H7 (cell line): ENCODE results near the gene GON7. TPM values are rescaled to one million over a fixed set of nuclear protein-coding genes. Genes with fewer than 3 reads are reported as not detected.

Experiments
- DNase-seq: peaks from one replicate; pipeline ENCODE4 v3.0.0; 2012
- H3K27me3 ChIP-seq: 2 replicates; pipeline ENCODE4 v1.6.0; 2011; ENCODE audit warnings: mild to moderate bottlenecking, low read length; ENCODE audit not compliant: control insufficient read depth, insufficient read depth
- H3K36me3 ChIP-seq: replicated peaks from 2 replicates; pipeline ENCODE4 v1.5.1; 2011; ENCODE audit warnings: low read length; ENCODE audit not compliant: control insufficient read depth, insufficient read depth
- H3K4me3 ChIP-seq: 2 replicates; pipeline ENCODE4 v1.5.1; 2011; ENCODE audit warnings: low read depth, mild to moderate bottlenecking, control low read depth, low read length, moderate library complexity; ENCODE audit not compliant: insufficient read depth
- total RNA-seq: library from RNA; depleted of rRNA; stranded (reverse); fragments of >200 nt; shearing (Covaris generic); gene quantifications from 2 replicates; pipeline ENCODE4 v1.2.3, GENCODE V29; 2014; rRNA removed

The GON7 gene
- total RNA-seq, 1 experiment from 2014 or later: 8.7 TPM

DNA sequence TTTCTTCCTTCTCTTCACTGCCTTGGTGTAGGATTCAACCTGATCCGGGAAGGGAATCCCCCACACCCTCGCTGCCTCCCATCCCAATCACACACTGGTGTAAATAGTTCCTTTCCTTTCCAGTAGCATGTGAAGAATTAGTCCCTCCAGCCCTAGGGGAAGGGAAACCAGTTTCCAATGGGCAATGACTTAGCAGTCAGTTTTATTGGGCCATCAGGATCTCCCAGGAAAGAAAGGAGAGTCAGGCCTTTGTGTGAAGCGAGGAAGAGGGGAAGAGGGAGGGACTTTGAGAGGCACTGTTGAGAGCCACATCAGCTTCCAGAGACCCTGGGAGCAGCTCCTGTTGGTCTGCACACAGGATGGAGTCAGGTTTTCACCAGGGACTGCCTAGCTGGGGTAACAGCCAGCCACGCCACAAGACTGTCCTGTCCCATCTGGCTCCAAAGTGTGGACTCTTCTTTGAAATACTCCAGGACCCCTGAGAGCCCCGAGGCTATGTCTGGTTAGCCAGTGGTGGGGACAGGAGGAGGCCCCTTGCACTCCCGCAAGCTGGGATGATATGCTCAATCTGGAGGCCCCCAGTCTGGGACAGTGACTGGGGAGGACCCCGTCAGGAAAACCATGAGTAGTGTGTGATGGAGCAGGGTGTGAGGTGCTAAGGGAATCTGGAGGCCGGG lies 50.0 kb downstream of the GON7 start:
- H3K36me3 ChIP-seq: no peaks in the 10 kb centered on the region
- DNase-seq: no peak

GRCh38 chr14:93155667-93156066 lies 51.2 kb downstream of the GON7 start:
- DNase-seq: no peak
- Histone ChIP-seq H3K27me3 (no peaks in the 10 kb centered on the region), H3K4me3 (no peak overlapping the region), H3K36me3 (no peaks in the 10 kb centered on the region)

More for the DNA sequence above, 50.0 kb downstream of the GON7 start:
- Histone ChIP-seq H3K27me3 (no peaks in the 10 kb centered on the region), H3K4me3 (no peak overlapping the region)

GRCh38 chr14:93153121-93153520 lies 53.7 kb downstream of the GON7 start:
- no peaks in the 10 kb centered on the region for H3K36me3 ChIP-seq
- DNase-seq: no peak
- H3K4me3 ChIP-seq: no peak overlapping the region
- no peaks in the 10 kb centered on the region for H3K27me3 ChIP-seq

Other genes with a start within 250 kb of the GON7 start
- 75.1 and 92.1 TPM in 2 replicates for gene ITPK1, start 91.1 kb downstream of the GON7 start, total RNA-seq
- gene MOAP1, start 22.2 kb downstream of the GON7 start, total RNA-seq: 17.9 and 20.1 TPM in 2 replicates
- gene LYSET, start 21.7 kb downstream of the GON7 start, total RNA-seq: 13.9 and 15.1 TPM in 2 replicates
- 42.2 and 45.7 TPM in 2 replicates for gene UBR7, start 191 bp upstream of the GON7 start, total RNA-seq
- 13.4 and 17.7 TPM in 2 replicates for gene BTBD7, start 126.0 kb upstream of the GON7 start, total RNA-seq
- gene COX8C, start 140.1 kb upstream of the GON7 start, total RNA-seq: not detected in 2 replicates
- 1.0 and 2.0 TPM in 2 replicates for gene UNC79, start 223.9 kb upstream of the GON7 start, total RNA-seq